HPDE6-E6E7 (cell line): ENCODE measurements around the gene RNF150.

Experiments
- DNase-seq: peaks from one replicate; pipeline ENCODE4 v3.0.0; 2011; ENCODE audit warnings: missing footprints; ENCODE audit errors: extremely low spot score

The RNF150 gene

GRCh38 chr4:141132072-141132708 lies 1.1 kb downstream of the RNF150 start:
- DNase-seq: no peak

GRCh38 chr4:141131723-141132071 lies 1.6 kb downstream of the RNF150 start:
- no peak for DNase-seq

GRCh38 chr4:141130947-141131605 lies 2.2 kb downstream of the RNF150 start:
- no peak for DNase-seq

- no peak for DNase-seq
Measured at GRCh38 chr4:141127884-141128283, 5.4 kb downstream of the RNF150 start.

- DNase-seq: no peak
Measured at GRCh38 chr4:141126769-141127168, 6.5 kb downstream of the RNF150 start.

- no peak for DNase-seq
Measured at GRCh38 chr4:141124224-141124623, 9.0 kb downstream of the RNF150 start.

GRCh38 chr4:141121768-141122454 lies 11.4 kb downstream of the RNF150 start:
- DNase-seq: no peak

GRCh38 chr4:141121101-141121500 lies 12.2 kb downstream of the RNF150 start:
- no peak for DNase-seq

GRCh38 chr4:141120036-141120593 lies 13.2 kb downstream of the RNF150 start:
- DNase-seq: no peak

- no peak for DNase-seq
Measured at GRCh38 chr4:141119071-141119470, 14.2 kb downstream of the RNF150 start.

GRCh38 chr4:141118381-141118780 lies 14.9 kb downstream of the RNF150 start:
- no peak for DNase-seq

GRCh38 chr4:141117935-141118334 lies 15.3 kb downstream of the RNF150 start:
- DNase-seq: no peak

GRCh38 chr4:141109983-141110382 lies 23.3 kb downstream of the RNF150 start:
- DNase-seq: no peak

- DNase-seq: no peak
Measured at GRCh38 chr4:141107927-141108326, 25.3 kb downstream of the RNF150 start.

- DNase-seq: peak; percentile 26
Measured at GRCh38 chr4:141102367-141102766, 30.9 kb downstream of the RNF150 start.

GRCh38 chr4:141101511-141101910 lies 31.8 kb downstream of the RNF150 start:
- DNase-seq: no peak

- no peak for DNase-seq
Measured at GRCh38 chr4:141099326-141099725, 33.9 kb downstream of the RNF150 start.

GRCh38 chr4:141098163-141098562 lies 35.1 kb downstream of the RNF150 start:
- DNase-seq: no peak

GRCh38 chr4:141090473-141090872 lies 42.8 kb downstream of the RNF150 start:
- DNase-seq: no peak

- no peak for DNase-seq
Measured at GRCh38 chr4:141081921-141082395, 51.3 kb downstream of the RNF150 start.

GRCh38 chr4:141080668-141081067 lies 52.6 kb downstream of the RNF150 start:
- DNase-seq: no peak

- no peak for DNase-seq
Measured at GRCh38 chr4:141079393-141079930, 53.8 kb downstream of the RNF150 start.
